NCI-H1105 treated with DMSO at 0.1 percent for 48 hours (cell line): ENCODE results near the gene CLDN5.

Source experiments
- DNase-seq: peaks from one replicate; lab custom pipeline; 2025; lab: John Stamatoyannopoulos, UW

The CLDN5 gene

DNA sequence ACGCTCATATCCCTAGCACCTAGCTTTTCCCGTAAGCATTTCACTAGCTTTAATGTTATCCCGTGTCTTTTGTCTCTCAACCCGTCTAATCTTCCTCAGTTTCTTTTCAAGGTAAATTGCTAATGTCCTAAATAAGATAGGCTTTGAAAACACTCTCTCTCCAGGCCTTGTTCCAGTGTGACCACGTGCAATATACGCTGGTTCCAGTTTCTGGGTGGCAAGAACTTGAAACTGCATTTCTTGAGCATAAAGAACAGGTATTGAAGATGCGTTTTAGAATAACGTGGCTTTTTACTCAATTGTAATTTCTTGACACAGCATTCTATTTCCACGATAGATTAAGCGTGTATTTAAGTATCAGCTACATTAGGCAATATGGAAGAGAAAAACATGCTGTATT, 43.4 kb downstream of the CLDN5 start:
- DNase-seq = no peak

GRCh38 chr22:19480173-19480568, 44.0 kb downstream of the CLDN5 start:
- DNase-seq = no peak

- peak; percentile 97 for DNase-seq
These were observed 44.6 kb downstream of the CLDN5 start, which contains the start of gene CDC45 for GRCh38 chr22:19479355-19480172. Gene CDC45 (plus strand): TSS chr22:19479920. CDS start chr22:19479969, 49 bp downstream.

DNA sequence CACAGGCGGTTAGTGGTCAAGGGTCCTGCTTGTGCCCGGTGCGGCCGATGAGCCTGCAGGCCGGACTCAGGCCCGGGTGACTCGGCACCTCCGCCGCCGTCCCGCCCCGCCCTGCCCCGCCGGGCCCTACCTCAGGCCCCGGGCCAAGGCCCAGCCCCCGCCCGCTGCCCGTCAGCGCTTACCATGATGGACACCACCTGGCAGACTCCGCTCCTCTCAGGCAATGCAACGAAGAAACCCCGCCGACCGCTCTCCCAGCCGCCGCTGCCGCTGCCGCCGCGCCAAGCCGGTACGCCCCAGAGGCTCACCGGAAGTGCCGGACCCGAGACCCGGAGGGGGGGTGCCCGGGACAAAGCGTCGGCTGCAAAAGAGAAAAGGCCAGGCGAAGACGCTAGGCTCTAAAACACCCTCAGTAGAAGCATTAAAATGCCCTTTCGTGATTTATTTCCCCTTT, 45.3 kb downstream of the CLDN5 start, which contains the start of gene UFD1:
Gene UFD1 (minus strand): TSS at position 293 of the 454 bp plus-strand sequence. CDS start 108 bp downstream, at position 185.
- DNase-seq = peak; percentile 82

- DNase-seq = no peak
These were observed 45.9 kb downstream of the CLDN5 start for GRCh38 chr22:19478045-19478900.

GRCh38 chr22:19477321-19478044, 46.7 kb downstream of the CLDN5 start:
- no peak for DNase-seq

DNA sequence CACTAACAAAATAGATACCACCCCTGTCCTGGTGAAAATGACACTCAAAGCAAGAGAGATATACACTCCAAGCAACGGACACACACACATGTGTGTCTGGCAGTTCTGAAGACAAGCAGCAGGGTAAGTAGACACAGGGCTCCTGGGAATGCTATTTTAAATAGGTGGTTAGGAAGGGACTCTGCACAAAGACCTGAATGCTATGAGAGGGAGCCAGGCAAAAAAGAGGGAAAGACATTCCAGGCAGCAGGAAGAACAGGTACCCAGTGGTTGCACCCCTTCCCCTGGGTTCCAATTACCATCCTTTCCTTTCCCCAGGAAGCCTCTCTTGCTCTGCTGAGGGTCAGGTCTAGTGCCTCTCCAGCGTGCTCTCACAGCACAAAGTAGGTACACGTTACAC, 48.2 kb downstream of the CLDN5 start:
- DNase-seq = no peak

DNA sequence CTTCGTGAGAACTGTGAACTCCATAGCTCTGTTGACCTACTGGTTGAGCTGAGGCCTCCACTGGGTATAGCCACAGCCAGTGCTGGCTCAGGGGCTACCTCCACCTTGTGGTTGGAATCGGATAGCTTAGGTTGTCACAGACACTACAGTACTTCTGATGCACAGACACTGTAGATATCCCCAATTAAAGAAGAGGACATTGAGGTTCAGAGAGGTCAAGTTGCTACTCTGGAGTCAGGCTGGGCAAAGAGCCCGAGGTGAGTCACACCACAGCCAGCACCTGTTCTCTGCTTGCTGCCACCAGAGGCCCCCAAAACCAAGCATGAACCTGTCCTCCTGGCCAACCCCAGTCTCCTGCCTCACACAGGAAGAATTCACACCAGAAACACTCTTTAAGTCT, 50.6 kb downstream of the CLDN5 start:
- no peak for DNase-seq
